Body of pancreas (tissue), 4 donors: ENCODE measurements around the gene PRR19. TPM values are rescaled to one million over a fixed set of nuclear protein-coding genes. Genes with fewer than 3 reads are reported as not detected.

ENCODE experiments used
- ATAC-seq: fragments of 150-250 bp; one replicate; pipeline ENCODE4 v1.9.1; 2016
- DNase-seq, 4 donors: peaks; one replicate each; pipeline ENCODE4 v3.0.0-alpha.2; 2019
- H3K27ac ChIP-seq, 4 donors: fragments of 200-600 bp; sonication (generic); 1 replicate in 3 of 4; 2 replicates in 1 of 4; pipeline versions ENCODE4 v1.5.1 to v1.6.1; 2016 to 2019; ENCODE audit warnings: mild to moderate bottlenecking in 1 of 4, mixed read lengths in 1 of 4, moderate library complexity in 1 of 4
- H3K27me3 ChIP-seq, 2 donors: fragments of 200-600 bp; sonication (generic); one replicate each; pipeline ENCODE4 v1.6.0; 2016; ENCODE audit warnings: mild to moderate bottlenecking in 1 of 2
- H3K36me3 ChIP-seq, 2 donors: fragments of 200-600 bp; sonication (generic); replicated peaks in 1 of 2; 2 replicates each; pipeline ENCODE4 v1.5.1; 2016; ENCODE audit warnings: low read depth in 2 of 2; ENCODE audit not compliant: insufficient read depth in 1 of 2
- H3K4me1 ChIP-seq: fragments of 200-600 bp; sonication (generic); one replicate; pipeline ENCODE4 v1.6.0; 2016
- H3K4me3 ChIP-seq, 2 donors: fragments of 200-600 bp; sonication (generic); 1 replicate in 1 of 2; 2 replicates in 1 of 2; pipeline ENCODE4 v1.5.1; 2016 to 2019
- H3K9me3 ChIP-seq, 3 donors: fragments of 200-600 bp; sonication (generic); 1 replicate in 2 of 3; 2 replicates in 1 of 3; pipeline ENCODE4 v1.5.1; 2016
- CTCF ChIP-seq, 7 experiments: fragments of 450-650 bp in 4 of 7; fragments of 200-600 bp in 3 of 7; sonication (generic) in 3 of 7; IDR thresholded peaks; one replicate each; pipeline ENCODE4 v1.5.1; 2016 to 2019; ENCODE audit warnings: antibody characterized with exemption in 7 of 7
- POLR2A ChIP-seq, 3 donors: fragments of 450-650 bp; IDR thresholded peaks; one replicate each; pipeline ENCODE4 v1.6.1; 2016; ENCODE audit warnings: antibody characterized with exemption in 3 of 3, mild to moderate bottlenecking in 2 of 3
- WGBS, 2 donors: methylation state at CpG; one replicate each; pipeline ENCODE4 v1.1.5; 2017; 5-methylcytosine and 5-hydroxymethylcytosine counted together
- intact Hi-C: fragments of 100-400 bp; cut with DNase I; formaldehyde crosslinking; loops from one replicate; pipeline ENCODE4 v1.15.1; 2023
- total RNA-seq, 2 donors: library from RNA; depleted of rRNA; stranded (reverse); fragments of >200 nt; gene quantifications; one replicate each; pipeline ENCODE4 v1.1.0, GENCODE V29; 2016

PRR19 gene
- total RNA-seq, 2 donors from 2014 or later: 0.52 TPM; not detected in 1

- DNase-seq (no peak), ATAC-seq (no peak)
- H3K9me3 ChIP-seq: no peaks in the 10 kb centered on the region
- H3K4me3 ChIP-seq: no peak overlapping the region
- no peak for TF ChIP-seq POLR2A (IDR thresholded peaks at IDR 0.05)
- no peak for TF ChIP-seq CTCF (IDR thresholded peaks at IDR 0.05)
- no peaks in the 10 kb centered on the region for H3K36me3 ChIP-seq
- H3K4me1 ChIP-seq: peaks cover 15% of the 10 kb centered on the region
- WGBS, 2 donors: 80 to 90% methylated on average over 4 to 12 of the region's 14 CpGs
- no peak overlapping the region for H3K27ac ChIP-seq
- intact Hi-C loops: no loop called here
- H3K27me3 ChIP-seq: no peaks in the 10 kb centered on the region
Observed at GRCh38 chr19:42309686-42310085, 7.8 kb downstream of the PRR19 start.

- no peak for TF ChIP-seq CTCF (IDR thresholded peaks at IDR 0.05)
- ATAC-seq: no peak
- intact Hi-C loops: no loop called here
- Histone ChIP-seq H3K4me1 (peaks cover 15% of the 10 kb centered on the region), H3K9me3 (no peaks in the 10 kb centered on the region), H3K27ac (no peak overlapping the region), H3K4me3 (no peak overlapping the region), H3K36me3 (no peaks in the 10 kb centered on the region), H3K27me3 (no peaks in the 10 kb centered on the region)
- no peak for DNase-seq
- 57 to 67% methylated on average over 2 of the region's 2 CpGs for WGBS, 2 donors
Observed at GRCh38 chr19:42311657-42312056, 9.7 kb downstream of the PRR19 start.

DNA sequence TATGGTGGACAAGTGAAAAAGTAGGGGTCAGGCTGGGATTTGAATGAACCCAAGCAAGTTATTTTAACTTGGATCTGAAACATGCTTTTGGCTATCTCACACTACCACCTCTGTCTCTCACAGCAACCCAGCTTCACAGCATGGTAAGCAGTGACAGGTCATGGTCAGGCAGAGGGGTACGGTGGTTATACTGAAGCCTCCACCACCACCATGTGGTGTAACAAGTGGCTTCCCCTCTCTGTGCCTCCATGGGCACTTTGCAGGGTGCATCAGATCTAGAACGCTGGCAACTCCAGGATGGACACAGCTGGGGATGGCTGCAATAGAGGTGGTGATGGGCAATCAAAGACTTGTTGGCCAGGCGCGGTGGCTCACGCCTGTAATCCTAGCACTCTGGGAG lies 10.4 kb downstream of the PRR19 start:
- DNase-seq (no peak), ATAC-seq (no peak)
- no peak overlapping the region for H3K27ac ChIP-seq
- TF ChIP-seq POLR2A (IDR thresholded peaks at IDR 0.05): no peak
- TF ChIP-seq CTCF (IDR thresholded peaks at IDR 0.05): no peak
- H3K36me3 ChIP-seq: no peaks in the 10 kb centered on the region
- peaks cover 15% of the 10 kb centered on the region for H3K4me1 ChIP-seq
- H3K9me3 ChIP-seq: no peaks in the 10 kb centered on the region
- 71 to 92% methylated on average over 3 to 5 of the region's 5 CpGs for WGBS, 2 donors
- no peak overlapping the region for H3K4me3 ChIP-seq
- no peaks in the 10 kb centered on the region for H3K27me3 ChIP-seq
- intact Hi-C loops: no loop called here

- 0 to 2% methylated on average over 14 to 58 of the region's 67 CpGs for WGBS, 2 donors
- Histone ChIP-seq H3K4me1 (peaks cover 15% of the 10 kb centered on the region), H3K27ac (no peak within 1 kb of the TSS), H3K9me3 (no peaks in the 10 kb centered on the region), H3K27me3 (no peaks in the 10 kb centered on the region), H3K4me3 (peak within 1 kb of the TSS in 1 of 2 donors; percentile 46), H3K36me3 (no peaks in the 10 kb centered on the region)
- TF ChIP-seq POLR2A (IDR thresholded peaks at IDR 0.05) (no peak), CTCF (IDR thresholded peaks at IDR 0.05) (peak in 4 of 7 experiments; percentile 16 to 41 (median 31))
- ATAC-seq: peak; percentile 87
- DNase-seq: peak; percentile 57 to 77 (median 62)
- intact Hi-C loops: no loop called here
Observed at GRCh38 chr19:42313096-42313839, 11.3 kb downstream of the PRR19 start, which contains the start of gene TMEM145. TSS of gene TMEM145 (plus strand) at chr19:42313309. CDS start at chr19:42313377, 68 bp downstream.
